Neural progenitor cell (in vitro differentiated cells): Measurements from ENCODE around the gene NME1.

Experiments
- EZH2 ChIP-seq: fragments of 200-600 bp; sonication (generic); IDR thresholded peaks from 2 replicates; pipeline ENCODE4 v1.6.1; 2017; ENCODE audit warnings: antibody characterized with exemption, mild to moderate bottlenecking, moderate library complexity
- EZH2phosphoT487 ChIP-seq: fragments of 200-600 bp; sonication (generic); IDR thresholded peaks from 2 replicates; pipeline ENCODE4 v1.6.1; 2017; ENCODE audit warnings: antibody characterized with exemption
- TF ChIP-seq, protein P1 (sequence below): fragments of 200-600 bp; sonication (generic); IDR thresholded peaks from 2 replicates; pipeline ENCODE4 v1.5.1; 2017; ENCODE audit warnings: antibody characterized with exemption, mild to moderate bottlenecking

DNA sequence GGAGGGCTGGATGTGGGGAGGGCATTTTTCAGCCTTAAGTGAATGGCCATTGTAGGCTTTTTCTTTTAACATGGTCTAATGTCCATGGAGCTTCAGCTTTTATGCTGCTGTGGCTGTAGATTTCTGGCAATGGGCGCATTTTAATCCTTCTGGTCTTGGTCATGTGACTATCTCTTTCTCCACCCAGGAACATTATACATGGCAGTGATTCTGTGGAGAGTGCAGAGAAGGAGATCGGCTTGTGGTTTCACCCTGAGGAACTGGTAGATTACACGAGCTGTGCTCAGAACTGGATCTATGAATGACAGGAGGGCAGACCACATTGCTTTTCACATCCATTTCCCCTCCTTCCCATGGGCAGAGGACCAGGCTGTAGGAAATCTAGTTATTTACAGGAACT lies 8.2 kb downstream of the NME1 start:
- TF ChIP-seq, protein P1, sequence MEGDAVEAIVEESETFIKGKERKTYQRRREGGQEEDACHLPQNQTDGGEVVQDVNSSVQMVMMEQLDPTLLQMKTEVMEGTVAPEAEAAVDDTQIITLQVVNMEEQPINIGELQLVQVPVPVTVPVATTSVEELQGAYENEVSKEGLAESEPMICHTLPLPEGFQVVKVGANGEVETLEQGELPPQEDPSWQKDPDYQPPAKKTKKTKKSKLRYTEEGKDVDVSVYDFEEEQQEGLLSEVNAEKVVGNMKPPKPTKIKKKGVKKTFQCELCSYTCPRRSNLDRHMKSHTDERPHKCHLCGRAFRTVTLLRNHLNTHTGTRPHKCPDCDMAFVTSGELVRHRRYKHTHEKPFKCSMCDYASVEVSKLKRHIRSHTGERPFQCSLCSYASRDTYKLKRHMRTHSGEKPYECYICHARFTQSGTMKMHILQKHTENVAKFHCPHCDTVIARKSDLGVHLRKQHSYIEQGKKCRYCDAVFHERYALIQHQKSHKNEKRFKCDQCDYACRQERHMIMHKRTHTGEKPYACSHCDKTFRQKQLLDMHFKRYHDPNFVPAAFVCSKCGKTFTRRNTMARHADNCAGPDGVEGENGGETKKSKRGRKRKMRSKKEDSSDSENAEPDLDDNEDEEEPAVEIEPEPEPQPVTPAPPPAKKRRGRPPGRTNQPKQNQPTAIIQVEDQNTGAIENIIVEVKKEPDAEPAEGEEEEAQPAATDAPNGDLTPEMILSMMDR: no peak
- no peak for TF ChIP-seq EZH2phosphoT487
- no peak for TF ChIP-seq EZH2
